K562 (cell line): ENCODE data around the gene DMBT1. TPM values are rescaled to one million over a fixed set of nuclear protein-coding genes. Genes with fewer than 3 reads are reported as not detected.

Source experiments
- ATAC-seq: fragments of 200-7000 bp; cut with Tn5 transposase; 3 replicates; pipeline ENCODE4 v1.9.1; 2020; ENCODE audit warnings: moderate library complexity
- BruUV-seq: library from RNA; stranded (reverse); fragments of 400-500 nt; replicated peaks from 2 replicates; lab custom pipeline; 2021; lab: Mats Ljungman, UMichigan
- CTCF ChIA-PET: fragments of 300-600 bp; formaldehyde crosslinking; extraction: SDS; loops from one replicate; lab custom pipeline; 2021; ENCODE audit warnings: low intra/inter-chr PET ratio; lab: Yijun Ruan, JAX
- POLR2A ChIA-PET: fragments of 300-600, 350-650 bp; sonication (Branson Sonifier 250); formaldehyde crosslinking; extraction: SDS; loops from one replicate; lab custom pipeline; 2021; ENCODE audit warnings: antibody characterized with exemption, inconsistent platforms; lab: Yijun Ruan, JAX
- DNase-seq, 4 experiments: peaks; one replicate each; pipeline versions ENCODE4 v3.0.0 to v3.0.0-alpha.2; 2011 to 2018; ENCODE audit warnings: low spot score in 3 of 4, mixed read lengths in 3 of 4; ENCODE audit errors: extremely low read depth in 1 of 4
- FAIRE-seq: peaks from 2 replicates; lab custom pipeline; 2011; peaks lifted over from hg19 to GRCh38; lab: Jason Lieb, UNC
- H2AFZ ChIP-seq: 2 replicates; pipeline ENCODE4 v1.6.0; 2011; ENCODE audit warnings: low read depth, low read length, control low read depth, inconsistent platforms
- H3K27ac ChIP-seq: fragments of 200-600 bp; 3 replicates; pipeline ENCODE4 v1.8.0; 2011; ENCODE audit warnings: low read depth, mild to moderate bottlenecking, control low read depth, inconsistent platforms, low read length, moderate library complexity, mixed read lengths; ENCODE audit errors: extremely low read depth
- H3K27me3 ChIP-seq, 2 experiments: fragments of 300-600 bp in 1 of 2; 2 replicates in 1 of 2; 3 replicates in 1 of 2; pipeline versions ENCODE4 v1.6.0 to v1.8.0; 2011; ENCODE audit warnings: inconsistent platforms in 2 of 2, low read length in 2 of 2, mild to moderate bottlenecking in 1 of 2, mixed read lengths in 1 of 2, moderate library complexity in 1 of 2; ENCODE audit not compliant: control insufficient read depth in 2 of 2, insufficient read depth in 2 of 2
- H3K36me3 ChIP-seq: fragments of 300-600 bp; 3 replicates; pipeline ENCODE4 v1.8.0; 2011; ENCODE audit warnings: mild to moderate bottlenecking, low read length, inconsistent platforms; ENCODE audit not compliant: control insufficient read depth, insufficient read depth
- H3K4me1 ChIP-seq, 2 experiments: fragments of 200-600 bp in 1 of 2; replicated peaks in 1 of 2; 2 replicates in 1 of 2; 3 replicates in 1 of 2; pipeline versions ENCODE4 v1.5.1 to v1.8.0; 2011; ENCODE audit warnings: inconsistent platforms in 2 of 2, low read length in 2 of 2, mild to moderate bottlenecking in 1 of 2, mixed read lengths in 1 of 2, moderate library complexity in 1 of 2; ENCODE audit not compliant: control insufficient read depth in 2 of 2, insufficient read depth in 2 of 2
- H3K4me2 ChIP-seq: 2 replicates; pipeline ENCODE4 v1.6.1; 2011; ENCODE audit warnings: low read length, control low read depth, inconsistent platforms, mixed read lengths; ENCODE audit not compliant: insufficient read depth
- H3K4me3 ChIP-seq: fragments of 200-600 bp; sonication (generic), shearing (Covaris generic); 2 replicates; pipeline ENCODE4 v1.5.1; 2016; ENCODE audit warnings: control low read depth, inconsistent platforms
- H3K79me2 ChIP-seq: fragments of 200-600 bp; 3 replicates; pipeline ENCODE4 v1.8.0; 2011; ENCODE audit warnings: low read length, inconsistent platforms; ENCODE audit not compliant: control insufficient read depth, insufficient read depth
- H3K9ac ChIP-seq, 2 experiments: 2 replicates each; pipeline versions ENCODE4 v1.6.0 to v1.6.1; 2011; ENCODE audit warnings: low read depth in 2 of 2, low read length in 2 of 2, control low read depth in 1 of 2, inconsistent platforms in 1 of 2, mild to moderate bottlenecking in 1 of 2, mixed read lengths in 1 of 2; ENCODE audit not compliant: insufficient read depth in 1 of 2
- H3K9me1 ChIP-seq: one replicate; pipeline ENCODE4 v1.6.0; 2011; ENCODE audit warnings: inconsistent platforms, mild to moderate bottlenecking, low read length, moderate library complexity; ENCODE audit not compliant: control insufficient read depth, insufficient read depth
- H3K9me3 ChIP-seq: replicated peaks from 2 replicates; pipeline ENCODE4 v1.5.1; 2011; ENCODE audit warnings: low read depth, low read length, inconsistent platforms; ENCODE audit not compliant: control insufficient read depth, insufficient read depth
- H4K20me1 ChIP-seq: replicated peaks from 2 replicates; pipeline ENCODE4 v1.6.1; 2011; ENCODE audit warnings: low read length, inconsistent platforms, mixed read lengths; ENCODE audit not compliant: control insufficient read depth, insufficient read depth
- BCLAF1 ChIP-seq, 2 experiments: fragments of 450-650 bp in 1 of 2; IDR thresholded peaks; 2 replicates each; pipeline ENCODE4 v1.6.1; 2011 to 2017; ENCODE audit warnings: low read depth in 2 of 2, antibody characterized with exemption in 1 of 2, borderline replicate concordance in 1 of 2, low read length in 1 of 2, mild to moderate bottlenecking in 1 of 2, mixed read lengths in 1 of 2; ENCODE audit not compliant: control insufficient read depth in 1 of 2
- DNMT1 ChIP-seq: fragments of 450-650 bp; IDR thresholded peaks from 2 replicates; pipeline ENCODE4 v1.6.1; 2016; ENCODE audit warnings: antibody characterized with exemption, mild to moderate bottlenecking
- GTF2A2 ChIP-seq: IDR thresholded peaks from 2 replicates; pipeline ENCODE4 v1.6.1; 2016; ENCODE audit warnings: mild to moderate bottlenecking, missing genetic modification characterization, missing compliant biosample characterization
- MAZ ChIP-seq, 2 experiments: fragments of 450-650 bp in 1 of 2; sonication (generic) in 1 of 2; formaldehyde crosslinking; IDR thresholded peaks in 1 of 2; conservative IDR thresholded peaks in 1 of 2; 2 replicates each; pipeline versions ENCODE4 v1.4.0 to v1.5.0; 2020; ENCODE audit warnings: mild to moderate bottlenecking in 1 of 2, missing genetic modification reagents in 1 of 2
- NR1H2 ChIP-seq: sonication (generic); formaldehyde crosslinking; IDR thresholded peaks from 2 replicates; pipeline ENCODE4 v1.4.0; 2020; ENCODE audit warnings: mild to moderate bottlenecking, missing genetic modification reagents
- SAFB ChIP-seq: fragments of 200-400 bp; formaldehyde crosslinking; IDR thresholded peaks from 2 replicates; pipeline ENCODE4 v1.6.1; 2017; ENCODE audit warnings: low read depth, low read length, borderline replicate concordance
- SMARCA5 ChIP-seq: fragments of 450-650 bp; IDR thresholded peaks from 2 replicates; pipeline ENCODE4 v1.6.1; 2016
- SNIP1 ChIP-seq: fragments of 450-650 bp; IDR thresholded peaks from 2 replicates; pipeline ENCODE4 v1.7.1; 2017; ENCODE audit warnings: low read depth, mild to moderate bottlenecking
- SOX6 ChIP-seq: fragments of 450-650 bp; IDR thresholded peaks from 2 replicates; pipeline ENCODE4 v1.6.1; 2014; ENCODE audit warnings: mild to moderate bottlenecking
- SRSF7 ChIP-seq: fragments of 200-400 bp; formaldehyde crosslinking; optimal IDR thresholded peaks from 2 replicates; pipeline ENCODE3; 2017; ENCODE audit warnings: mild to moderate bottlenecking, low read depth, low read length
- TAF1 ChIP-seq: IDR thresholded peaks from 2 replicates; pipeline ENCODE4 v1.6.1; 2011; ENCODE audit warnings: mild to moderate bottlenecking, low read length, moderate library complexity; ENCODE audit not compliant: insufficient read depth, control insufficient read depth, severe bottlenecking; ENCODE audit errors: extremely low read depth
- TRIM25 ChIP-seq: fragments of 450-650 bp; IDR thresholded peaks from 2 replicates; pipeline ENCODE4 v1.7.0; 2016; ENCODE audit warnings: borderline replicate concordance
- ZNF311 ChIP-seq: fragments of 250-450 bp; sonication (Bioruptor Pico); IDR thresholded peaks from 2 replicates; pipeline ENCODE4 v1.4.0; 2020; ENCODE audit warnings: mild to moderate bottlenecking, moderate library complexity
- WGBS: fragments of 100-300 bp; shearing (Covaris generic); methylation state at CpG from one replicate; pipeline ENCODE4 v1.1.6; 2016; ENCODE audit warnings: low coverage, mixed read lengths; ENCODE audit not compliant: insufficient coverage; ENCODE audit errors: missing lambda C conversion rate; 5-methylcytosine and 5-hydroxymethylcytosine counted together
- in situ Hi-C: fragments of 300-500 bp; cut with MboI; formaldehyde crosslinking; loops from 4 replicates; pipeline ENCODE4 v1.15.0; 2018; ENCODE audit warnings: inconsistent platforms, mixed read lengths
- intact Hi-C: fragments of 100-400 bp; cut with micrococcal nuclease; formaldehyde crosslinking; loops from 2 replicates; pipeline ENCODE4 v1.14.2; 2022
- polyA plus RNA-seq, 8 experiments: library from polyadenylated mRNA; depleted of rRNA in 4 of 8; stranded (reverse) in 5 of 8; unstranded in 3 of 8; fragments of >200 nt; fragmentation: Nextera tagmentation in 2 of 8; fragmentation: Illumina TruSeq in 1 of 8; extraction: Ambion mirVana in 2 of 8; extraction: Trizol in 1 of 8; gene quantifications; 2 replicates each; pipeline versions ENCODE4 v1.2.1 to v1.2.3, GENCODE V29; 2011 to 2014; ENCODE audit warnings: inconsistent platforms in 1 of 8, missing spikeins in 1 of 8
- total RNA-seq, 7 experiments: library from RNA; depleted of rRNA in 6 of 7; stranded (reverse); fragments of >200 nt in 6 of 7; fragmentation: Illumina TruSeq in 2 of 7; extraction: Trizol in 2 of 7; gene quantifications; 2 replicates each; pipeline versions ENCODE4 v1.2.1 to v1.2.3, GENCODE V29; 2011 to 2021; ENCODE audit warnings: low replicate concordance in 1 of 7
- TF ChIP-seq, protein P1 (sequence below): fragments of 450-650 bp; formaldehyde crosslinking; IDR thresholded peaks from 2 replicates; pipeline ENCODE4 v1.4.0; 2020; ENCODE audit warnings: mild to moderate bottlenecking, mixed read lengths

DMBT1 gene
- total and polyA plus RNA-seq, 9 of the 15 experiments (the other 6 are each of a cell fraction or from before 2014, with no cell fraction given) = 0.01 to 0.07 TPM; not detected in 7

- WGBS = 2% methylated on average over 7 of the region's 10 CpGs
- Histone ChIP-seq H3K27me3 (no peaks in the 10 kb centered on the region), H3K79me2 (no peaks in the 10 kb centered on the region), H3K4me2 (no peak overlapping the region), H3K36me3 (no peaks in the 10 kb centered on the region), H4K20me1 (no peaks in the 10 kb centered on the region), H3K4me1 (no peaks in the 10 kb centered on the region), H3K9me3 (no peaks in the 10 kb centered on the region), H3K9ac (no peak overlapping the region), H3K4me3 (no peak overlapping the region), H3K27ac (no peak overlapping the region), H2AFZ (no peak overlapping the region), H3K9me1 (no peaks in the 10 kb centered on the region)
- intact Hi-C loops (no loop called here), in situ Hi-C loops (no loop called here)
- ChIA-PET POLR2A (no interaction called here), CTCF (no interaction called here)
- BruUV-seq = no TSS peak
- FAIRE-seq = no peak
- no peak for ATAC-seq
- no peak for DNase-seq
- TF ChIP-seq SAFB = no peak
- TF ChIP-seq MAZ (CRISPR knock-in tag; conservative IDR thresholded peaks at IDR 0.05 in 1 of 2, IDR thresholded peaks at IDR 0.05 in 1 of 2) = no peak
- TF ChIP-seq SNIP1 = no peak
- TF ChIP-seq DNMT1 = no peak
- TF ChIP-seq TRIM25 = no peak
- TF ChIP-seq ZNF311 (CRISPR knock-in tag) = no peak
- no peak for TF ChIP-seq SRSF7
- no peak for TF ChIP-seq BCLAF1 (IDR thresholded peaks at IDR 0.05; ENCODE audit: borderline replicate concordance in 1 of 2, control insufficient read depth in 1 of 2, low read depth in 2 of 2, low read length in 1 of 2)
- TF ChIP-seq NR1H2 (CRISPR knock-in tag) = no peak
- no peak for TF ChIP-seq GTF2A2 (tag)
- TF ChIP-seq SOX6 = no peak
- TF ChIP-seq, protein P1, sequence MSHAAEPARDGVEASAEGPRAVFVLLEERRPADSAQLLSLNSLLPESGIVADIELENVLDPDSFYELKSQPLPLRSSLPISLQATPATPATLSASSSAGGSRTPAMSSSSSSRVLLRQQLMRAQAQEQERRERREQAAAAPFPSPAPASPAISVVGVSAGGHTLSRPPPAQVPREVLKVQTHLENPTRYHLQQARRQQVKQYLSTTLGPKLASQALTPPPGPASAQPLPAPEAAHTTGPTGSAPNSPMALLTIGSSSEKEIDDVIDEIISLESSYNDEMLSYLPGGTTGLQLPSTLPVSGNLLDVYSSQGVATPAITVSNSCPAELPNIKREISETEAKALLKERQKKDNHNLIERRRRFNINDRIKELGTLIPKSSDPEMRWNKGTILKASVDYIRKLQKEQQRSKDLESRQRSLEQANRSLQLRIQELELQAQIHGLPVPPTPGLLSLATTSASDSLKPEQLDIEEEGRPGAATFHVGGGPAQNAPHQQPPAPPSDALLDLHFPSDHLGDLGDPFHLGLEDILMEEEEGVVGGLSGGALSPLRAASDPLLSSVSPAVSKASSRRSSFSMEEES (CRISPR knock-in tag) = no peak
- TF ChIP-seq SMARCA5 = no peak
- no peak for TF ChIP-seq TAF1
Measured at GRCh38 chr10:122543676-122544445, 16.7 kb upstream of the DMBT1 start.
